Activated T-helper 1 cell treated with anti-CD3 and anti-CD28 coated beads, Interleukin-12 subunit alpha, Interleukin-12 subunit beta, Interleukin-2, Interleukin-4 antibody, amounts not matched to agents 30 ng/mL and 10 ng/mL and 1 ng/mL, durations not matched to agents 14 hours and 24 hours and 36 hours (primary cell): ENCODE data around the gene EDAR. TPM values are rescaled to one million over a fixed set of nuclear protein-coding genes. Genes with fewer than 3 reads are reported as not detected.
A peak's percentile ranks its signal among the peaks of the same experiment; 100 is the strongest.

Experiments used
- DNase-seq: peaks from one replicate; pipeline ENCODE4 v3.0.0; 2021; ENCODE audit warnings: low spot score
- H3K27ac Mint-ChIP-seq: one replicate; pipeline ENCODE4 v1.8.0; 2021; ENCODE audit warnings: mild to moderate bottlenecking, mixed read lengths
- H3K27me3 Mint-ChIP-seq: one replicate; pipeline ENCODE4 v1.8.0; 2022; ENCODE audit warnings: mild to moderate bottlenecking, moderate library complexity, mixed read lengths; ENCODE audit not compliant: insufficient read depth
- H3K36me3 Mint-ChIP-seq: one replicate; pipeline ENCODE4 v1.8.0; 2021; ENCODE audit warnings: low read depth, mixed read lengths
- H3K4me1 Mint-ChIP-seq: one replicate; pipeline ENCODE4 v1.8.0; 2021; ENCODE audit warnings: low read depth, mixed read lengths
- H3K4me3 Mint-ChIP-seq: one replicate; pipeline ENCODE4 v1.8.0; 2021; ENCODE audit warnings: mild to moderate bottlenecking, moderate library complexity, mixed read lengths
- H3K9me3 Mint-ChIP-seq: one replicate; pipeline ENCODE4 v1.8.0; 2021; ENCODE audit warnings: mixed read lengths
- intact Hi-C: fragments of 100-400 bp; cut with micrococcal nuclease; formaldehyde crosslinking; loops from one replicate; pipeline ENCODE4 v1.15.1; 2024
- total RNA-seq: library from RNA; stranded (reverse); gene quantifications from 2 replicates; pipeline ENCODE4 v1.2.3, GENCODE V29; 2022

Gene EDAR
- total RNA-seq, 1 donor from 2014 or later = 2.3 TPM

DNA sequence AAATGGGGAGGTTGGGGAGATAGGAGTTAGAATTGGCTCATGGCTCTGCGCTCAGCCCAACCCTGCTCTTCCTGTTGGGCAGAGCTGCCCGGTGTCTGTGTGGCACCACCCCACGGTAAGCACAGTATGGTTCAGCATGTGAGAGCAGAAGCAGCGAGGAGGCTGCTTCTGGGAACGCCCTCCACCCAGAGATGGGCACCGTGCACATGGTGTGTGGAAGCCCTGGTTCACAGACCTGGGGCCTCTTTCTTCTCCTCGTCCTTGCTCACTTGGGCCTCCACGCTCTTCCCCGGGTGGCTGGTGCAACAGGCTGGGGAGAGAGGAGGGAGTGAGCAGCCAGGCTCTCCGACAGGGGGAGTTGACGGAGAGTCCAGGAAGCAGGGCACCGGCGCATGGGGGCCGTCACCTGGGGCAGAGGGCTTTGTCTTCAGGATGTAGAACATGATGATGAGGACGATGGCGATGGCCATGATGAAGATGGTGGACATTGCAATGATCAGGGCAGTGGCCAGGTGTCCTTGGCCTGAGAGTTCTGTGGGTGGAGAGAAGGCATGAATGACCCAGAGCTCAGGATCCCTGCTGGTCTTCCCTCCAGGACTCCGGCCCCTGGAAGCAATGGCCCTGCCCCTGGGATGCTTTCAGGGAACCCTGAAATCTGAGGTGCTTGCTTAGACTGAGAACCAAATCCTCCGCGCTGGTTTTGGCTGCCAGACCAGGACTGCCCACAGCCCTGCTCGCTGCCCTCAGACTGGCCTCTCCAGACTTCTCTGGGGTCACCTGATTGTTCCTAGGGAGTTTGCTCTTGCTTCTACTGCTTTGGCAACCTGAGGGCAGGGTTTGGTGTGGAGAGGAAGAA is 78.3 kb downstream of the EDAR start:
- no peak for DNase-seq
- intact Hi-C loops = no loop called here
- H3K4me3 Mint-ChIP-seq = no peak overlapping the region
- no peaks in the 10 kb centered on the region for H3K4me1 Mint-ChIP-seq
- H3K36me3 Mint-ChIP-seq = no peaks in the 10 kb centered on the region
- no peaks in the 10 kb centered on the region for H3K27me3 Mint-ChIP-seq
- no peak overlapping the region for H3K27ac Mint-ChIP-seq
- no peaks in the 10 kb centered on the region for H3K9me3 Mint-ChIP-seq

DNA sequence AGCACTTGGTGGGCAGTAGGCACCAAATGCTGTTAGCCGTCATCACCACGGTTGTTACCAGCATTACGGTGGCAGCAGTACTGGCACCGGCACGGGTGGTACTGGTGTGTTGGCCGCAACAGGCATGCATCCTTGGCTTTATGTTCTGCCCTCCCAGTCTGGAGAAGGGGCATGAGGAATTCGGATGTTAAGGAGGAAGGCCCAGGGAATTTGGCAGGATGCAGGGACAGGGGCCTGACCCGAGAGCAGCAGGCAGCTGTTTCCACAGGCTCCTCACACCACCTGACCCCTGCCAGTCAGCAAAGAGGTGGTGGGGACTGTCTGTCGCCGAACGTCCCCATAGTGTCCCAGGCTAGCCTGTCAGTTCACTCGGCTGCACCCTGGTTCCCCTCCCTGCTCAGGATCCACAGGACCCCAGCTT is 79.0 kb downstream of the EDAR start:
- H3K4me3 Mint-ChIP-seq = no peak overlapping the region

DNA sequence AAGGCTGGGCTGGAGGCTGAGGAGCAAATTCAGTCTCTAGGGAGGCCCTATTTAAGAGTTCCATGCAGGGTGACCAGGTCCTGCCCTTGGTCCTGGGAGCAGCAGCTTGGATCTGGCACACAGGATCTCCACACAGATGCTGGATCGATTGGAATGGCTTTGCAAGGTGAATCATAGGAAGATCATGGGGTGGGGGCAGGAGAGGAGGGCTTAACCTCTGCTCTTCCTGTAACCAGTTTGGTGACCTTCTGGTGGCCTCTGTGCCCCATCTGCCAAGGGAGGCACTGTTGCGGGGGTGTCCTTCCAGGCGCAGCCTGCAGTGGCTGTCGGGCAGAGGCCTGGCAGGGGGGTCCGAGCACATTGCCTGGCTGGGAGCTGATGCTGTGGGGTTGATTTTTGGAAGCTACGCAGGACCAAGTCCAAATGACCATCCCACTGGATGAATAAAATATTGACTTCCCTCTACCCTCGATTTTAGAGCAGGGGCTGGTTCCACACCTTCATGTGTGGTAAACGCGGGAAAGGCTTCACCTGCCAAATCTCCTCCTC is 79.7 kb downstream of the EDAR start:
- Mint-ChIP-seq H3K27me3 (no peaks in the 10 kb centered on the region), H3K4me3 (no peak overlapping the region), H3K27ac (no peak overlapping the region), H3K9me3 (no peaks in the 10 kb centered on the region), H3K36me3 (no peaks in the 10 kb centered on the region), H3K4me1 (no peaks in the 10 kb centered on the region)
- DNase-seq = no peak
- intact Hi-C loops = no loop called here

More for the DNA sequence above, 79.0 kb downstream of the EDAR start:
- Mint-ChIP-seq H3K27ac (no peak overlapping the region), H3K4me1 (no peaks in the 10 kb centered on the region), H3K9me3 (no peaks in the 10 kb centered on the region), H3K36me3 (no peaks in the 10 kb centered on the region), H3K27me3 (no peaks in the 10 kb centered on the region)
- DNase-seq = no peak
- intact Hi-C loops = no loop called here

DNA sequence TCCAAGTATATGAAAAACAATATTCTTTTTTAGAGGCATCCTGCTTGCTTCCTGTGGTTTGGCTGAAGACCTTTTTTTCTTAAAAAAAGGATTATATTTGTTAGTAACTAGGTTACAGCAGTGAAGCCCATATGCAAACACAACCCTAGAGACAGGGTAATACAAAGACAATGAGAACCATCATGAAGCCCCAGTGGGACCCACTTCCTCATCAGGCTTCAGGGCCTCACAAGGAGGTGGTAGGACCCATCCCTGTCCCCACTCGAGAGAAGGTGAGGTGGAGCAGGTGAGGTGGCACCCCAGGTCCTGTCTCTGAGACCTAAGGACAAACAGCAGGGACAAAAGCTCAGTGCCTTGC is 80.3 kb downstream of the EDAR start:
- Mint-ChIP-seq H3K27me3 (no peaks in the 10 kb centered on the region), H3K27ac (no peak overlapping the region), H3K36me3 (no peaks in the 10 kb centered on the region), H3K4me1 (no peaks in the 10 kb centered on the region), H3K9me3 (no peaks in the 10 kb centered on the region), H3K4me3 (no peak overlapping the region)
- intact Hi-C loops = no loop called here
- DNase-seq = no peak

DNA sequence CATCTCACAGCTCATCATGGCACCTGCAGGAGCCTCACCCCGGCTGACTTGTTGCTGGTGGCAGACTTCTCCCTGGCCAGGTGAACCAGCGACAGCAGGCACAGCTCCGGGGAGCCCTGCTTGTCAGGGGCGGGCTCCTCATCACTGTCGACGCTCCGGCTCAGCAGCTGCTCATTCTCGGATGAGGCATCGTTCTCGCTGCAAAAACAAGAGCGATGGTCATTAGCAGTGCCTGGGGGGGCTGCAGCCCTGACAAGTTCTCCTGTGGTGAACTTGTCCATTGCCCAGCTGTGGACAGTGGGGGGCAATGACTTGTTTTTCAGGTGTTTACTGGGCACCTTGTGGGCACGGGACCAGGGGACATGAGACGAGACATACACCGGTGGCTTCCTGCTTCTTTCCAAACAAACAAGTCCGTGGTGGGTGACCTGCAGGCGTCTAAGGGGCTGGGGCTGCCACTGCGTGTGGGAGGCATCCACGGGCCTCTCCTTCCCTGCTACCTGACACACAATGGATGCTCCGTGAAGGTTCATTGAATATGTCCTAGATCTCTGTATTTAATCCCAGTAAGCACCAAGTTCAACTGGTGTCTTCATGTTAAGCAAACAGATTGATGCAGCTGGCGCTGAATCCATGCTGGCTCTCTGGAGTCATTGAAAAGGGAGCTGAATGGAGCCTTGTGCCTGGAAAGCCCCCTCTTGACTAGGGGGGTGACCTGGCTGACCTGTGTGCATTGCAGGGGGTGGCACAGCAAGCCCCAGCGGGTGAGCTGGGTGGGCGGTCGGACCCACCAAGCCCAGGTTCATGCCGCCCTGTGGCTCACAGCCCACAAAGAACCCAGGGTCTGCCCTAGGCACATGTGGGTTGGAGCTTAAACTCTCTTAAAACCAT is 81.0 kb downstream of the EDAR start:
- Mint-ChIP-seq H3K27me3 (no peaks in the 10 kb centered on the region), H3K9me3 (no peaks in the 10 kb centered on the region), H3K36me3 (no peaks in the 10 kb centered on the region), H3K27ac (no peak overlapping the region), H3K4me3 (no peak overlapping the region), H3K4me1 (no peaks in the 10 kb centered on the region)
- intact Hi-C loops = no loop called here
- DNase-seq = no peak

DNA sequence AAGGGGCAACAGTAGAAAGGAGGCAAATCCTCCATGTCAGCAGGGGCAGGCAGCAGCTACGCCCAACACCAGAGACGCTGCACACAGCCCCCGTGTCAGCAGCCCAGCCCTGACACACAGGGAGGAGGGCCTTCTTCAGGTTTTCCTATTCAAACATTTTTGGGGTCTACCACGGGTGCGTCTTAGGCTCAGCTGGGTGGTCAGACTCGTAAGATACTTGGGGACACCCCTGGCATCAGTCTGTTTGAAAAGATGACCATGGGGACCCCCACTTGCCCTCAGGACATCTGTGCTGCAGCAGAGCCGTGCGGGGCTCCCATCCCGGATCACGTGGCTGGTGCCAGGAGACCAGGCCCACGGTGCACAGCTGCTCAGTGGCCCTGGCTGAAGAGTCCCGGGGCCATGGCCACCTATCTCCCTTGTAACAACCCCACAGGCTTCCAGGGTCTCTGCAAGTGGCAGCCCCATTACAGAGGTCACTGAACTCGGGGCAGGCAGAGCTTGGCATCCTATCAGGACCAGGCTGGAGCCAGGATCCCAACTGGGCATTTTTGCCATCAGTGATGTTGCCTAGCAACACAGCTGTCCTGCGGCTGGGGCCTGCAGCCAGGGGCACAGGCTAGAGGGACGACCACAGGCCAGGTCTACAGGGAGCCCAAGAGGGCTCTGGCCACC is 82.5 kb downstream of the EDAR start:
- Mint-ChIP-seq H3K9me3 (no peaks in the 10 kb centered on the region), H3K4me1 (no peaks in the 10 kb centered on the region), H3K27me3 (no peaks in the 10 kb centered on the region), H3K4me3 (no peak overlapping the region), H3K36me3 (no peaks in the 10 kb centered on the region), H3K27ac (no peak overlapping the region)
- no peak for DNase-seq
- intact Hi-C loops = no loop called here

DNA sequence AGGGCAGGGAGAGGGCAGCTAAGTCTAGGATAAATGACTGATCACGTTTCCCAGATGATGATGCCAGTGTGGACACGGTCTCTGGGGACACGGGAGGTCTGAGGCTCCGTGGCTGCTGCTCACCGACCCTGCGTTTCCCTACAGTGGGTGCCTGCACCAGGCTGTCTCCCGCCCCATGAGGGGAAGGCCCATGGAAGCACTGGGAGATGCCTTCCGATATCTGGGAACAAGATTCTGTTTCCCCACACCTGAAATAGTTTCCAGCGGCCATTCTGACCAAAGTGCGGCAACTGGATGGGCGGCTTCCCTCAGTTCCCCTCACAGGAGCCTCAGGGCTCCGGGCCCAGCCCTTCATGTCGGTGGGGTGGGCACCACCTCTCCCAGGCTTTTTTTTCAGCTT is 83.1 kb downstream of the EDAR start:
- H3K4me3 Mint-ChIP-seq = no peak overlapping the region
- H3K9me3 Mint-ChIP-seq = no peaks in the 10 kb centered on the region
- H3K4me1 Mint-ChIP-seq = no peaks in the 10 kb centered on the region
- DNase-seq = no peak
- H3K27ac Mint-ChIP-seq = no peak overlapping the region
- intact Hi-C loops = no loop called here
- H3K27me3 Mint-ChIP-seq = no peaks in the 10 kb centered on the region
- H3K36me3 Mint-ChIP-seq = no peaks in the 10 kb centered on the region

DNA sequence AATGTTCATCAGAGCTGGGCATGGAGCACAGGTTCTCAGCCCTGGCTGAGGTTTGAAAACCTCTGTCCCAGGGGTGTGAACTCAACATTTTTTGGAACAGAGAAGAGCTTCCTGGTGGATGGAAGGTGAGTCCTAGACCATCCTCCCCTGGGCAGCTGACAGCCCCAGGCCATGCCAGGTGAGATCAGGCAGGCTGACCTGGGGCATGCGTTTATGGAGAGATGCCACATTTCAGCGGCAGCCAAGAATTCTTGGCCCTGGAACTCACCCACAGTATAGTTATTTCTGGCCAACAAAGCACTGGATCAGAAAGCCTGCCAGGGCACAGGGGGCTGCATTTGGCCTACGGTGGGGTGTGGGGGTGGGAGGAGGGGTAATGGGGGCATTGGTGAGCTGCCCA is 83.8 kb downstream of the EDAR start:
- no peaks in the 10 kb centered on the region for H3K27me3 Mint-ChIP-seq
- H3K27ac Mint-ChIP-seq = peak overlapping the region; percentile 44
- H3K9me3 Mint-ChIP-seq = no peaks in the 10 kb centered on the region
- H3K4me1 Mint-ChIP-seq = no peaks in the 10 kb centered on the region
- H3K4me3 Mint-ChIP-seq = no peak overlapping the region
- H3K36me3 Mint-ChIP-seq = no peaks in the 10 kb centered on the region
- intact Hi-C loops = no loop called here
- DNase-seq = no peak

DNA sequence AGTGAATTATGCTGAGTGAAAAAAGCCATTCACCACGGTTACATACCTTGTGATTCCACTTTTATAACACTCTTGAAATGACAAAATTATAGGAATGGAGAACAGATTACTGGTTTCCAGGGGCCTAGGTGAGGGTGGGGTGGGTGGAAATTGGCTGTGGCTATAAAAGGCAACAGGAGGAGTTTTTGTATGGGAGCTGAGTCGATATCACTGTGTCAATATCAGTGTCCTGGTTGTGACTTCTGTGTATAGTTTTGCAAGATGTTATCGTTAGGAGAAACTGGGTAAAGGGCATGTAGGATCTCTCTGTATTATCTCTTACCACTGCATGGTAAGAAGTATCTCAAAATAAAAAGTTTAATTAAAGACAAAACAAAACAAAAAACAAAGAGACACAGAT is 84.3 kb downstream of the EDAR start:
- no peak overlapping the region for H3K4me3 Mint-ChIP-seq
- no peaks in the 10 kb centered on the region for H3K27me3 Mint-ChIP-seq
- H3K27ac Mint-ChIP-seq = no peak overlapping the region

DNA sequence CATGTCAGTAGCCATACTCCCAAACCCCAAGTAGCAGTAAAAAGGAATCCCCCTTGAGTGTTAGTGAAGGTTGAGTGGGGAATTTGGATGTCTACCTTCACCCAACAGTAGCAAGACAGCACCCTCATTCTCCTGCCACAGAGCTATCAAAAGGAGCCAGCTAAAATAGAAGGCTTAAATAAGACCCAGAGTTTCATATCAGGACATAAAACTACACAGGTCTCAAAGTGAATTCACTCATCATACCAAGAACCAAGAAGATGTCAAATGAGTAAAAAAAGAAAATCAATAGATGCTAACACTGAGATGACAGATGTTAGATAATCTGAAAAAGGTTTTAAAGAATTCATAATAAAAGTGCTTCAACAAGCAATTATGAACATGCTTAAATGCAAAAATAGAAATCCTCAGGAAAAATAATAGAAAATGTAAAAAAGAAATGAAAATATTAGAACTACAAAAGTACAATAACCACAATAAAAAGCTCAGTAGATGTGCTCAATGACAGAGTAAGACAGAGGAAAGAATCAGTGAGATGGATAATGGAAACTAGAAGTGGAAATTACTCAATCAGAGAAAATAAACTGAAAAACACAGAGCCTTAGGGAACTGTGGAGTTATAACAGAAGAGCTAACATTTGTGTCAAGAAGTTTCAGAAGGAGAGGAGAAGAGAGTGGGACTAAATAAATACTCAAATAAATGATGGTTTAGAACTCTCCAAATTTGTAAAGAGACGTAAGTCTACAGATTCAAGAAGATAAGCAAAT is 90.5 kb downstream of the EDAR start:
- DNase-seq = no peak
- intact Hi-C loops = loop anchor here (1.0 kb wide), 3 partner anchors 40 to 63 kb away; no protein-coding TSS in a partner anchor
- Mint-ChIP-seq H3K4me1 (peaks cover 12% of the 10 kb centered on the region), H3K4me3 (no peak overlapping the region), H3K9me3 (peaks cover 5% of the 10 kb centered on the region), H3K36me3 (peaks cover 3% of the 10 kb centered on the region), H3K27ac (peak overlapping the region; percentile 55), H3K27me3 (no peaks in the 10 kb centered on the region)

More for the DNA sequence above, 84.3 kb downstream of the EDAR start:
- no peak for DNase-seq
- Mint-ChIP-seq H3K36me3 (no peaks in the 10 kb centered on the region), H3K9me3 (no peaks in the 10 kb centered on the region), H3K4me1 (no peaks in the 10 kb centered on the region)
- intact Hi-C loops = no loop called here

DNA sequence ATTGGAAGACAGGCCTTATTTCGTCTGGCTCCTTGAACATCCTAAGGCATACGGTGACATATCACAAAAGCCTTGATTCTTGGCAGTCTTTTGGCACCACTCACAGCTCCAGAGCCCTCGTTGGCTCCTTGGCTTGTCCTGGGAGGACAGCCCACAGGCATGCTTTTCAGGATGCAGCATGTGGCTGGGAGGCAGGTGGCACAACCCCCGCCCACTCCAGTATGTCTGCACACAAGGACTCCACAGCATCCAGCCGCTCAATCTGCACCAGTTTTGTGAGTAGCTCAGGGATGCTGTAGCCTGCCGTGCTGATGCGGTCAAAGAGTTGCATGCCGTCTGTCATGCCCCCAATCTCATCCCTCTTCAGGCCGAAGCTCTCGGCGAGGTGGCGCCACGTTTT is 92.3 kb downstream of the EDAR start:
- peaks cover 5% of the 10 kb centered on the region for H3K9me3 Mint-ChIP-seq
- H3K27ac Mint-ChIP-seq = no peak overlapping the region
- intact Hi-C loops = no loop called here
- peaks cover 6% of the 10 kb centered on the region for H3K36me3 Mint-ChIP-seq
- no peak overlapping the region for H3K4me3 Mint-ChIP-seq
- peaks cover 12% of the 10 kb centered on the region for H3K4me1 Mint-ChIP-seq
- H3K27me3 Mint-ChIP-seq = no peaks in the 10 kb centered on the region
- no peak for DNase-seq

DNA sequence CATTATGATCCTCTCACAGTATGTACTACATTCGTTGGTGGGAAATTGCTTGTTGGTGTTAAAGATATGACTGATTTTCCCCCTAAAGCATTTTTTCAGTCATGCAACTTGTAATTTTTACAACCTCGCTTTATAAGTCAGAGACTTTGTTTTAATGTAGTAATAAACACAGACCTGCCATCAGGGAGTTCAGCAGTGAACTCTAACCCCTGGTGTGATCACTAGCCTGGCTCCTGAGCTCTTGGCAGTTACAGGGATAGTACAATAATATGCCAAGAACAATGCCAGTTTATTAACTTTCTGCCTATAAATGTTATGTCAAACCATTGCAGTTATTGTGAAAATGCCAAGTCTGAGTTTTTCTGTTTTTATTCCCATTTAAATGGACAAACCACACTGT is 93.8 kb downstream of the EDAR start:
- peaks cover 12% of the 10 kb centered on the region for H3K4me1 Mint-ChIP-seq
- H3K4me3 Mint-ChIP-seq = no peak overlapping the region
- H3K27me3 Mint-ChIP-seq = no peaks in the 10 kb centered on the region
- intact Hi-C loops = no loop called here
- DNase-seq = no peak
- peaks cover 21% of the 10 kb centered on the region for H3K9me3 Mint-ChIP-seq
- H3K36me3 Mint-ChIP-seq = peaks cover 6% of the 10 kb centered on the region
- no peak overlapping the region for H3K27ac Mint-ChIP-seq
